DOHH2 (cell line): ENCODE measurements around the gene HSFX3.

Experiments
- CTCF ChIP-seq: fragments of 200-600 bp; sonication (generic); IDR thresholded peaks from one replicate; pipeline ENCODE4 v1.5.1; 2014; ENCODE audit warnings: antibody characterized with exemption, mild to moderate bottlenecking, low read depth, low read length; ENCODE audit not compliant: poor library complexity, severe bottlenecking
- EZH2phosphoT487 ChIP-seq: fragments of 200-600 bp; sonication (generic); IDR thresholded peaks from 2 replicates; pipeline ENCODE4 v1.6.1; 2017; ENCODE audit warnings: borderline replicate concordance, mild to moderate bottlenecking, antibody characterized with exemption, low read length, moderate library complexity, mixed read lengths

GRCh38 chrX:149540621-149541520, 8.9 kb downstream of the HSFX3 start, which contains the start of gene EOLA1:
- TF ChIP-seq CTCF (no peak), EZH2phosphoT487 (no peak)
